ENCODE results near the gene IRX2.

GRCh38 chr5:2748861-2749513 lies 2.5 kb downstream of the IRX2 start:
- TF ChIP-seq POLR2A (IDR thresholded peaks at IDR 0.05) = no peak
- TF ChIP-seq, protein P1, sequence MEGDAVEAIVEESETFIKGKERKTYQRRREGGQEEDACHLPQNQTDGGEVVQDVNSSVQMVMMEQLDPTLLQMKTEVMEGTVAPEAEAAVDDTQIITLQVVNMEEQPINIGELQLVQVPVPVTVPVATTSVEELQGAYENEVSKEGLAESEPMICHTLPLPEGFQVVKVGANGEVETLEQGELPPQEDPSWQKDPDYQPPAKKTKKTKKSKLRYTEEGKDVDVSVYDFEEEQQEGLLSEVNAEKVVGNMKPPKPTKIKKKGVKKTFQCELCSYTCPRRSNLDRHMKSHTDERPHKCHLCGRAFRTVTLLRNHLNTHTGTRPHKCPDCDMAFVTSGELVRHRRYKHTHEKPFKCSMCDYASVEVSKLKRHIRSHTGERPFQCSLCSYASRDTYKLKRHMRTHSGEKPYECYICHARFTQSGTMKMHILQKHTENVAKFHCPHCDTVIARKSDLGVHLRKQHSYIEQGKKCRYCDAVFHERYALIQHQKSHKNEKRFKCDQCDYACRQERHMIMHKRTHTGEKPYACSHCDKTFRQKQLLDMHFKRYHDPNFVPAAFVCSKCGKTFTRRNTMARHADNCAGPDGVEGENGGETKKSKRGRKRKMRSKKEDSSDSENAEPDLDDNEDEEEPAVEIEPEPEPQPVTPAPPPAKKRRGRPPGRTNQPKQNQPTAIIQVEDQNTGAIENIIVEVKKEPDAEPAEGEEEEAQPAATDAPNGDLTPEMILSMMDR (IDR thresholded peaks at IDR 0.05) = no peak
- TF ChIP-seq EP300 (IDR thresholded peaks at IDR 0.05) = no peak

Measured in stomach (tissue), 4 donors.